ENCODE measurements around the gene ABRACL.
A peak's percentile ranks its signal among the peaks of the same experiment; 100 is the strongest.
"Not testable (repeated sequence)": the region's sequence is repeated elsewhere in the genome, so short reads cannot be mapped to it uniquely, and the experiment has no call there.

ABRACL gene

DNA sequence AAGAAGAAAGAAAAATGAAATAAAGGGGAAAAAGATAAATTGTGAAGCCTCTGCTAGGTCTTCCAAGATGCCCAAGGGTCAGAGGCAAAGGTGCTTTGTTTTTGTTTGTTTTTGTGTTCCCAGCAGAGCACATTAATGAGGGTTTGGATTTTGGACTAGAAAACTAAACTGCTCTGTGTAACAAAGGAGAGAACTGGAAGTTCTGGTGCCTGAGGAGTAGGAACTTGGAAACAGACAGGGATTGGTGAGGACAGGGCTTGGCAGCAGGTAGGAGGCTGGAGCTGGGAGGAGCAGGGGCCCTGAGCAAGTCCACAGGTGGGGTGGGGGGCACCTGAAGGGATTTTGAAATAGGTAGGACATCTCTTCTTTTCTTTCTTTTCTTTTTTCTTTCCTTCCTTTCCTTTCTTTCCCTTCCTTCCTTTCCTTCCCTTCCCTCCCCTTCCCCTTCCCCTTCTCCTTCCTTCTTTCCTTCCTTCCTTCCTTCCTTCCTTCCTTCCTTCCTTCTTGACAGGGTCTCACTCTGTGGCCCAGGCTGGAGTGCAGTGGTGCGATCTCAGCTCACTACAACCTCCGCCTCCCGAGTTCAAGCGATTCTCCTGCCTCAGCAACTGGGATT is 15.3 kb upstream of the ABRACL start:
- no peak for DNase-seq

DNA sequence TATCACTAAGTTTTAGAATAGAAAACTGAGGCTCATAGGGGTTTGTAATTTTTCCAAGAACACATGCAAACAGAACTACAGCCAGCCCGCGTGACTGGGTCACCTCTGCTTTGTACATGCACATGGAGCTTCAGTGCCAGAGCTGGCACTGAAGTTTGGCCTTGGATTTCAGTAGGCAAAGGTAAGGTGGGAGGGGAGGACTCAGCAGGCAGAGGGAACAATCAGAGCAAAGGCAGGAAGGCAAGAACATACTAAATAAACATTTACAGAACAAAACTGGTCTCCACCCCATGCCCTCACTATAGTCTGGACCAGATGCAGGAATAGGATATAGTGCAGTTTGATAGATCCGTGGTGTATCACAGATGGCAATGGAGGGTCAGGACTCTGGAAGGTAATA is 13.6 kb upstream of the ABRACL start:
- no peak for DNase-seq

DNA sequence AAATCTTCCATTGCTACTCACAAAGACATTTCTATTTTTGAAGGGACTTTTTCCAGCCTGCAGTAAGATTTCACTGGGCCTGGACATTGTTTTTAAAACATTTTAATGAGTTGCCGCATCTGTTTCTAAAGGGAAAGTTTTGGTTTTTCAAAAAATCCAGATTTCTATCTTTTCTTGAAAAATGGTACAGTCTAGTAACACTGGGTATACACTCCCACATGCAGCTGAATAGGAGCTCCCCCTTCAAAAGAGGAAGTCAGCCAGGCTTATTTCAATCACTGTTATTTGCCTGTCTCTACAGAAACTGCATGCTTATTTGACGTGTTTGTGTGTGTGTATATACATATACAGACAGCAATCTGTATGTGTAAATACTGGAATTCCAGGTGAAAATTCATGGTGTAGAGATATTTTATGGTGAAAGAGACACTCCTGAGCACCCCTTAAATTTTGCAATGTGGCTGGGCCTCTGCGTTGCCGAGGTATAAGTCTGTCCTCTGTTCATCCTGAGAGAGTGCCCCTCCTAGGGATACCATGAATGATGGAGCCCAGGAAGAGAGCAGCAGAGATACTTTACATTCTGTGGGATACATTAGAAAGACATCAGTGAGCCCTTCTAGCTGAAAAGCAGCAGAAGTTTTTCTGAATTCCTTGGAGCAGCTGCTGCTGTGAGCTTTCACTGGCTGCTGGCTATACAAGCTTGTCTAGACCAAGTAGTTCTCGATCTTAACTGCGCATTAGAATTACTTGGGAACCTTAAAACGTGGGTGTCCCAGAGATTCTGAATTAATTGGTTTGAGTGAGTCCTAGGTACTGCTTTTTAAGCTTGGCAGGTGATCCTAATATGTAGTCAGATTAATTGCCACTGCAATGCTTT is 12.0 kb upstream of the ABRACL start:
- no peak for DNase-seq

DNA sequence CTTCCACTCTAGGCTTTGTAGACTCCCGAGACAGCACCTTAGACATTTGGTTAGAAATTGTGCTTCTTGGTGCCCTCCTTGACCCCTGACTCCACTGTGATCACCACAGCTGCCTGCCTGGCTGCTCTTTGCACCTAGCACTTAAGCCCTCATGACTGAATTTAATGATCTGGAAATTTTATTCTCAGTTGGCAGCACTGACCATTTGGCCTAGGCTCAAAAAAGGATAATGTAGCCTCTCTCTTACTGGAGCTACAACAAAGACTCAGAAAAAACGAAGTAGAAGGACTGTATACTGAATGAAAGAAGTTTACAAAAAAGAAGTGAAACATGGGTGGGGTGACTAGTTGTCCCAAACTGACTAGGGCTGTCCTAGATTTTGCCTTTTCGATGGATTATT is 11.3 kb upstream of the ABRACL start:
- no peak for DNase-seq

DNA sequence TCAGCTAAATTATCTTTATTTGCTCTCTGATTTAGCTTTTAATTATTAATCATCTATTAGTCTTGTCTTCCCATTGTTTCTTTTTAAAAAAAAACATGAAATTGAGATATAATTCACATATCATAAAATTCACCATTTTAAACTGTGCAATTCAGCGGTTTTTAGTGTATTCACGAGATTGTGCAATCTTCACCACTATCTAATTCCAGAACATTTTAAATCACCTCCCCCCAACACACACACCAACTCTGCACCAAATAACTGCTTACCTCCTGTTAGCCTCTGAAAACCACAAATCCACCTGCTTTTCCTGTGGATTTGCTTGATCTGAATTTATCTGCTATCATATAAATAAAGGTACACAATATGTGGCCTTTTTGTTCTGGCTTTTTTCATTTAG is 8.8 kb upstream of the ABRACL start:
- no peak for DNase-seq

DNA sequence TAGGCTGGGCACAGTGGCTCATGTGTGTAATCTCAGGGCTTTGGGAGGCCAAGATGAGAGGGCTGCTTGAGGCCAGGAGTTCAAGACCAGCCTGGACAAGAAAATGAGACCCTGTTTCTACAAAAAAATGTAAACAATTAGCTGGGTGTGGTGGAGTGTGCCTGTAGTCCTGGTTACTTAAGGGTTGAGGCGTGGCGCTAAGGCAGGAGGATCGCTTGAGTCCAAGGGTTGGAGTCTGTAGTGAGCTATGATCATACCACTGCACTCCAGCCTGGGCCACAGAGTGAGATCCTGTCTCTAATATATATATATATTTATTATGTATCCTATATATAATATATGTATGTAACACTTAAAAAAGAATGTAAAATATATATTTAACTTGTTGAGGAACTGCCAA is 7.9 kb upstream of the ABRACL start:
- no peak for DNase-seq

DNA sequence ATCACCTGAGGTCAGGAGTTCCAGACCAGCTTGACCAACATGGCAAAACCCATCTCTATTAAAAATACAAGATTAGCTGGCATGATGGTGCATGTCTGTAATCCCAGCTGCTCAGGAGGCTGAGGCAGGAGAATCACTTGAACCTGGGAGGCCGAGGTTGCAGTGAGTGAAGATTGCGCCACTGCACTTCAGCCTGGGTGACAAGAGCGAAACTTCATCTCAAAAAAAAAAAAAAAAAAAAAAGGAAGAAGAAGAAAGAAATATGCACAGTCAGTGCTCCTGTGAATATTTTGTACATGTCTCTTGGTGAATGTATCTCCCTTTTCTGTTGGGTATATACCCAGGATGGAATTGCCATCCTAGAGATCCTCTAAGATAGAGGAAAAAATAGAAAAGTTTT is 3.1 kb upstream of the ABRACL start:
- not testable (repeated sequence) for DNase-seq

DNA sequence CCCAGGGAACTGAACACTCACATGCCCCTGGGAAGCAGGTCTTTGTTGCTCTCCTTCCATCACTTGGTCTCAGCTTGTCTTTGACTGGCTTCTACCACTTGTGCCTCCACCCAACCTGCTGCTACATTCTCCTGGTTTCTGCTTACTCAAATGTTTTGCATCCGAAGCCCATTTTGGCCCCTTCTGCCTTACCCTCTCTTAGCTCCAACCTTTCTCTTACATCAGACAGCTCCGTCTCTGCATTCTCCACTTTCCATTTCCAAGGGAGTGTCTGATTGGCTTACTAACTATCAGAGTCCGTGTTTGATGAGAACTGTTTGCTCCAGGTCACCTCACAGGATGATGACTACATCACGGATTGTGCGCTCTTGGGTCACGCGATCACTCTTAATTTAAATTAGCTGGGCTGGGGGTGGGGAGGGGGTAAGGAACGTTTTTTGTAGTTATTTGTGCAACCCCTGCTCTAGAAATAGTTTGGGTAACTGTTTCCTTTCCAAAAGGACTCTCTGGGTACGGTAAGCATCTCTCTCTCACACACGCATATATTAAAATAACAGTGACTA is 844 bp upstream of the ABRACL start:
- DNase-seq: peak; percentile 86

DNA sequence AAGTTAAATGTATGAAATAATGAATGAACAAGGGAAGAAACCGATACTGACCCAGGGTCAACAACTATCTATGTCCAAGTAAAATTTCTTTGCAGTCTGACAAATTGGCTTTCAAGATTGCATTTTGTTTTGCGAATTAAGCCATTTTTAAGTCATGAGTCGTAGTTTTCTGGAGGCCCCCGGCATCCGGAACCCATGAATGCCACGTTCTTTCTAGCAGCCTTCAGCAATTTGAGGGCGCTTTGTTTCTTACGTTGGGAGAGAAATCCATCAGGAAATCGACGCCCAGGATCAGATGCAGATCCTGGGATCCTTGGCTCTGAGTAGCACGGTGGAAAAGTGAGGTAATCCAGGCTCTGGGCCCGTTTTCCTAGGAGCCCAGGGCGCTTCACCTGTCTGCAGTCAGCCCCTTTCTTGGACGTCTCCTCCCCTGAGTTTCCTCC is 309 bp upstream of the ABRACL start:
- DNase-seq: no peak

DNA sequence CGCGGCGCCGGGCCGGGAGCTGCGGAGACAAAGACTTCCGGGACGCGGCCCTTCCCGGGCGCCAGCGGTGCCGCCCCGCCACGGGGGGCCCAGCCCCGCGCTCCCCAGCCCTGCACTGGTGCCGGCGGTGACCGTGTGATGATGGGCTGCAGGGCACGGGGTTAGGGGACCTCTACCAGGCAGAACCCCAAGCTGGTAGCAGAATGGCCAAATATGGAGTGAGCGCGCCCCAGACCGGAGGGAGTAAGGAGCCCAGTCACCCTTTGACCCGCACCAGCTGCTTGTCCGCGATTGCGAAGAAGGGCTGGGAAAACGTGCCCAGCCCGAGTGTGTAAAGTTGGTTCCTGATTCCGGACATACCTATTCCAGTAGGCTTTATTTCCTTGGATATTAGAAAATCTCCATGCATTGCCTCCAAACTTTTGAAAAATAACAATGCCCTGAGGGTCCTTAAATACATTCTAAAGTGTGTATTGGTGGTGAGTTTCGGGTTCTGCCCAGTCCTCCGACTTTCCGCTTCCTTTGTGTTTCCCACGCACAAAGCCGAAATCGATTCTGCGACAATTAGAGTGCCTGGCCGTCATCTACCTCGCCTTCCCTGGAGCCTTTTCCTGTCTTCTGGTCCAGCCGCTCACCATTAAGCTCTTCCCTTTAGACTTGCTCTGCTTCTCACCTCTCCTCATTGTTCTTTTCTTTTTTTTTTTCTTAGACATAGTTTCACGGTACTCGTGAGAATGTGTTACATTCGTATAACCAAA is 1.1 kb downstream of the ABRACL start:
- peak; percentile 51 for DNase-seq

DNA sequence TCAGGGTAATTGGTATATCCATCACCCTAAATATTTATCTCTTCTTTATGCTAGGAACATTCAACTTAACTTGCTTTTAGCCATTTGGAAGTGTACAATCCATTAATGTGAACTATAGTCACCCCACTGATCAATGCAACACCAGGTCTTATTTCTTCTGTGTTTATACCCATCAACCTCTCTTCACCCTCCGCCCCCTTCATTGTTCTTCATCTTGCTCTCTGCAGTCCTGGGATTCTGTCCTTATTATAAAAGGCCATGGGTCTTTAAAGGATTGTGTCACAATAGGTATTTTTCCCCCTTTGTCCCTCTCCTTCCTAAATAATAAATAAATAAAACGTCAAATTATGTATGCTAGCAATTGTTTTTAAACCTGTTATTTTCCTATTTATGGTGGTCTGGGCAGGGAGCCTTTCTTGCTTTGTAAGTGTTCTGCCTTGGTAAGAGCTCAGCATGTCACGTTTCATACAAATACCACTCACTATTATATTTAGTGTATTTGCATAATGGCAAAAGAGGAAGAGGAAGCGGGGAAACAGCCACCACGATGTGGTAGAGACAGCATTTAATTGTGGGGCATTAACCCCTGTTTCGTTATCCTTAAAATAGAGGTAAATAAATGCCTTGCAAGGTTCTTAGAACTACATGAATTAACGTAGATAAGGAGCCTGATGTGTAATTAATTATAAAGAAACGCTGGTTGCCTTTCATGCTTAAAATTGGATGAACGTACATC is 1.9 kb downstream of the ABRACL start:
- peak; percentile 47 for DNase-seq

DNA sequence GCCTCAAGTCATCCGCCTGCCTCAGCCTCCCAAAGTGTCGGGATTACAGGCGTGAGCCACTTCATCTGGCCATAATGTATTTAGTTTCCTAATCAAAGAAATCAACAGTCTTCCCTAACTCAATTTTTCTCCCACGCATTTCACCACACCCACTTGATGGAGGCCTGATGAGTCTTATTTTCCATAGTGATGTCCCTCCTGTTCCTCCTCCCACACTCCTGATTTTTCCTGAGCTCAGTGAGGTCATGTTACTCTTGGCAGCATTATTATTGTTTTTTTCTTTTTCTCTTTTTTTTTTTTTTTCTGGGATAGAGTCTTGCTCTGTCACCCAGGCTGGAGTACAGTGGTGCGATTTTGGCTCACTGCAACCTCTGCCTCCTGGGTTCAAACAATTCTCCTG is 8.9 kb downstream of the ABRACL start:
- no peak for DNase-seq

DNA sequence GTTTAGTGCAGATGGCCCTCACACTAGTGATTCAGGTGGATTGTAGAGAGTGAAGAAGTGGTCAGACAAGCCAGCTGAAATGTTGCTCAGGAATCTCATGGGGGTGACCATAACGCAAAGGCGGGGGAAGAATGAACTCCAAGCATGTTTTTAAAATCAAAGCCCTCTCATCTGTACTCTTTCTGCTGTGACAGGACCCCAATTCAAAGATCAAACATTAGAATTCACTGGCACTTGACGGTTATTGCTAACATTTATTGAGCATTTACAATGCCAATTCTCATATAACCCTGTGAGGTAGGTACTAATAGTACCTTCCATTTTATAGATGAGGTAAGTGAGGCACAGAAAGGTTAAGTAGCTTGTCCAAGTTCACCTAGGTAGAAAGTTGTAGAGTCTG is 15.7 kb downstream of the ABRACL start:
- no peak for DNase-seq

DNA sequence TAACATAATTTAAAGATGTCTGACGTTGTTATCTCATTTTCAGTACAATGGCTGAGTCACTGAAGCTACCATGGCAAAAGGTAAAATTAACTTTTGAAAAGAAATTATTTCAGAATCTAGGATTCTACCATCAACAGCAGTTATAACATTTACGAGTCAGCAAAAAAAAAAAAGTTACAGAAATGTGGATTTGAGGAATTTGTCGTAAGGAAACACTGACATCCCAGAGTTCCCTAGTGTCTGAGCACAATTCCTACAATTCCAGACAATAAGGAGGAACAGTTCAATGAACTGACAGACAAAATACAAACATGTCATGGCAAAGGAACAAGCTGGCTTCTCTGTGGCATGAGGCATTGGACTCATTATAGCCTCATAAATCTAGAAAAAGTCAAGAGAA is 19.1 kb downstream of the ABRACL start:
- no peak for DNase-seq

DNA sequence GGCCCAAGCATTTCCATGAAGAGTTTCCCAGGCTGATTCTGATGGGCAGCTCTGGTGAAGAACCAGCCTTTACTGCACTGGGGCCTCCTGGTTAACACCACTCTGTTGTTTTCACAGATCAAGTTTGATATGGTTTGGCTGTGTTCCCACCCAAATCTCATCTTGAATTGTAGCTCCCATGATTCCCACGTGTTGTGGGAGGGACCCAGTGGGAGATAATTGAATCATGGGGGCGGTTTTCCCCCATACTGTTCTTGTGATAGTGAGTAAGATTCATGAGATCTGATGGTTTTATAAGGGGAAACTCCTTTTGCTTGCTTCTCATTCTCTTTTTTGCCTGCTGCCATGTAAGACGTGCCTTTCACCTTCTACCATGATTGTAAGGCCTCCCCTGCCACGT is 20.4 kb downstream of the ABRACL start:
- not testable (repeated sequence) for DNase-seq

DNA sequence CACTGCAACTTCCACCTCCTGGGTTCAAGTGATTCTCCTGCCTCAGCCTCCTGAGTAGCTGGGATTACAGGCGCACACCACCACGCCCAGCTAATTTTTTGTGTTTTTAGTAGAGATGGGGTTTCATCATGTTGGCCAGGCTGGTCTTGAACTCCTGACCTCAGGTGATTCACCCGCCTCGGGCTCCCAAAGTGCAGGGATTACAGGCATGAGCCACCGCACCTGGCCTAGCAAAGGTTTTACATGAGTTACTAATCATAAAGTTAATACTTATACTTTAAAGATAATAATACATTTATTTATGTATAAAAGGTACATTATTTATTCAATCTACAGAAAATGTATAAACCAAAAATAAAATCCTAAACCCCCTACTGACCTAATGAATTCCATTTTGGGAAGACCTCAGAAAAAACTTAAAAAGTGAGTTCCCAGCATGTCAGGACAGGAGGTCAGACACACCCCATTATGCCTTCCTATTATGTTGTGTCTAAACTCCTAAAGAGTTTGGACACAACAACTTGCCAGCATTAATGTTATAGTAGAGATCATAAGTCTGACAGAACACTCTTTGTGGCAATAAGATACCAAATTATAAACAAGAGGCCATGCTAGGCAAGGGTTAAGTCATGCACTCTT is 21.7 kb downstream of the ABRACL start:
- DNase-seq: not testable (repeated sequence)

DNA sequence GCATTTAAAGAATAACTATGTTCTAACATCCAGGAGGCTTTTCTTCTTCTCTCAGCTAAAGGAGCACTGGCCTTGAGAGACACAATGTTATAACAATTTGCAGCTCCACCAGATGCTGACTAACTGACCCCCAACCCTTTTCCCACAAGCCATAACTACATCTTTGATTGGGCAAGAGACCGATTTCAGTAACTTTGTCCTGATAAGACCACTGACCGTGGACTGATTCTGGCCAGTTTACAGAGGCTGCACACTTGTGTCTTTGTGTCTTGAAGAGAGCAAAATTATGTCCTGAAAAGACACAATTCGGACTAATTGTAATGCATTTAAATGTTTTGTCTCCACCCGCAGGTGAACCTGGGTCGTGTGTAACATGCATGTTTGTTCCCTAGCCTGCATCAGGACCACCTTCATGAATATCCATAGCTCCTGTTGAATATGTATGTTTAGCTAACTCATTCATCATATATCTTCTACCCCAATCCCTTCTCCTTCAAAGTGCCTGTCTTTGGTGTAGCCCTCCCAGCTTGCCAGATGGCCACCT is 22.3 kb downstream of the ABRACL start:
- no peak for DNase-seq

DNA sequence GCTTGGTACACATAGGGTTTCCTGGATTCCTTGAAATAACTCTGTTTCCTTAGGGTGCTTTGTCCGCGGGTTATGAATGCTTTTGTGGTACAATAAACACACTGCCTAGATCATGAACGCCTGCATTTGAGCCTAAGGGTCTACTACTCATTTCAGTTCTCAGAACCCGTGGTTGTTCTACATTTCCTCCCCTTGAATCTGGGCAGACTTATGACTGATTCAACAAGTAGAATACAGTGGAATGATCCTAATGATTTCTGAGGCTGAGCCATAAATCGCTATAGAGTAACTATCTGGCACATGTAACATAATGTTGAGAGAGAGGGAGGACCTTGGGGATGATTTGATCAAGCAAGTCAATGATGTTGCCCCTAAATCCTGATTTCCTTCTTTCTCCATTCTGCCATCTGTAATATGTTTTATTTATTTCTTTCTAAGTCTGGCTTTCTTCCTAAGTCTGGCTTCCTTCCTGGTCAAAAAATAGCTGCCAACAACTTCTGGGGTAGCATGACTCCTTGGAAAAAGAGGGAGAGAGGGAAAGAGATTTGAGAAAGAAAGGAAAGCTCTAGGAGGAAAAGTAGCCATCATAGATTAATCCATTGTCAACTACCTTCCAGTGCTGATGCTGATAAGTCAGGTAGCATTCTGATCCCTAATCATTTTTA is 23.0 kb downstream of the ABRACL start:
- no peak for DNase-seq

DNA sequence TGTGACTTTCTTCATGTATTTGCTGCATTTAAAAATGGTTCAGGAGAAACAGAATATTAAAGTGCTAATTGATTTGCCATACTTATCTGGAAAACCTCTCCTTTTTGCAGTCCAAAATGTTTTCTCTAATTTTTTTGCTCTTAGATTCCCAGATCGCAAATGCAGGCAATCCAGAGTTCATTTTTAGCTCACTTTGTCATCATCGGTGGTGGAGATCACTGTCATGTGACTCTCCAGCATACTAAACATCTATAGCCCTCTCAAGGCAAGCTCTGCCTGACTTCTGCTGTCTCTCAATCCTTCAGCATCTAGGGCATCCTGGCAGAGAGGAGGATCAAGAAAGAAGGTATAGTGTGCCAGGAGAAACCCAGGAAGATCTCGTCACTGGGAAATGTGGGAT is 24.8 kb downstream of the ABRACL start:
- DNase-seq: no peak

DNA sequence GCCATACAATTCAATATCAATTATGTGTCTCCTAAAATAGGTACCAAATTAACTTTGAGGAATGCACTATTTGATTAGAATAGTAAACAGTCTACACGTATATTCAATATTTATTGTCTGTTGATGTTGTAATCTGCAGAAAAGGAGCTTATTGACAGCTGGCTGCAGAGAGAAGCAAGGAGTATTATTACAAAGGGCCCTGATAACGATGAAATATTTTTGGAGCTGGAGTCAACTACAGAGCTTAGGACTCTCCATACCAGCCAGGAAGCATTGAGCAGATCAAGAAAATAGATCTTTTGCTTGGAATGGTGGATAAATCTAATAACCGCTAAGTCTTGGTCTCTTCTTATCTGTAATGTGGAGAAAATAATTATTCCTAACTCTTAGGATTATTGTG is 25.5 kb downstream of the ABRACL start:
- DNase-seq: no peak

DNA sequence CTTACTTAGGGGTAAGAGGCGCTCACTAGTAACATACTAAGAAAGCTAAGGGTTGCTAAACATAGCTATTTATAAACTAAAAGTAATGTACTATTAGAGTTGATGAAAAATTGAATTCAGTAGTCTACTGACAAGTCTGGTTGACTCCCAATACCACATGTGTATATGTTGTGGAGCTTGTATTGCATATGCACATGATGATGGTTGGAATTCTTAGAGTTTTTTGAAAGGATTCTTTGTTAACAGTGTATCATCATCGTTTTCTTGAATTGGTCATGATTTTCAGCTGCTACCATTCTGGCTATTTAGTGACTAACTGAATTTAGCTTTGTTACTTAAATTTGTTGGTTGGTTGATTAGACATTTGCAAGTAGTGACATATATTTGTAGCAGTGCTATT is 27.2 kb downstream of the ABRACL start:
- no peak for DNase-seq

Data from activated CD4-positive, alpha-beta T cell treated with anti-CD3 and anti-CD28 coated beads, Interleukin-2, Interleukin-6, amounts not matched to agents 100 ng/mL and 50 ng/mL, durations not matched to agents 16 hours and 8 hours (primary cell).